SK-N-MC (cell line): ENCODE measurements around the gene ROS1.

ENCODE experiments used
- EZH2 ChIP-seq: fragments of 200-600 bp; sonication (generic); IDR thresholded peaks from one replicate; pipeline ENCODE4 v1.6.1; 2017; ENCODE audit warnings: antibody characterized with exemption
- FOXP2 ChIP-seq: optimal IDR thresholded peaks from 2 replicates; pipeline ENCODE3; 2011; ENCODE audit warnings: mild to moderate bottlenecking, moderate library complexity; ENCODE audit not compliant: insufficient read depth; ENCODE audit errors: extremely low read length, control extremely low read depth
- POLR2AphosphoS5 ChIP-seq: IDR thresholded peaks from 2 replicates; pipeline ENCODE4 v1.6.1; 2012; ENCODE audit warnings: mild to moderate bottlenecking, low read depth, low read length, borderline replicate concordance

DNA sequence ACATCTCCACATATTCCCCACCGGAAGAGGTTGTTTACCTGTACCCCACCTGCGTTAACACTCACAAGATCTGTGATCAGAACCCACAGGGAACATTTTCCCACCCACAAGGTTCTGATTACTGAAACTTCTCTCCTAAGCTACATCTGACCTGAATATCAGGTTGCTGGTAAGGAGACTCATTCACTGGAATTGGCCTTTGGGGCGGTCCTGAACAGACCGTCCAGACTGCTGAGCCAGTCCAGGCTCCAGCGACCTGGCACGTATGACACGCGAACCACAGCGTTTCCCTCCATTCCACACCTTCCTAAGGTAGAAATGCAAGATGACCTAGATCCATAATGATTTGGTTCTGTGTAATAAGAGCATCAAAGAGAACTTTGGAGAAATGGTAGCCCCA is 150.5 kb downstream of the ROS1 start:
- TF ChIP-seq EZH2: no peak
- no peak for TF ChIP-seq POLR2AphosphoS5
- no peak for TF ChIP-seq FOXP2
